D721Med (cell line): ENCODE measurements around the gene EVI5L.
A peak's percentile ranks its signal among the peaks of the same experiment; 100 is the strongest.

ENCODE experiments used
- DNase-seq: peaks from one replicate; pipeline ENCODE4 v3.0.0; 2011; ENCODE audit warnings: low spot score; ENCODE audit not compliant: insufficient read length
- FAIRE-seq: peaks from 2 replicates; lab custom pipeline; 2011; peaks lifted over from hg19 to GRCh38; lab: Jason Lieb, UNC
- CTCF ChIP-seq: IDR thresholded peaks from 2 replicates; pipeline ENCODE4 v1.5.1; 2012; ENCODE audit warnings: mild to moderate bottlenecking, control low read depth; ENCODE audit not compliant: insufficient read depth; ENCODE audit errors: missing control alignments

The EVI5L gene

DNA sequence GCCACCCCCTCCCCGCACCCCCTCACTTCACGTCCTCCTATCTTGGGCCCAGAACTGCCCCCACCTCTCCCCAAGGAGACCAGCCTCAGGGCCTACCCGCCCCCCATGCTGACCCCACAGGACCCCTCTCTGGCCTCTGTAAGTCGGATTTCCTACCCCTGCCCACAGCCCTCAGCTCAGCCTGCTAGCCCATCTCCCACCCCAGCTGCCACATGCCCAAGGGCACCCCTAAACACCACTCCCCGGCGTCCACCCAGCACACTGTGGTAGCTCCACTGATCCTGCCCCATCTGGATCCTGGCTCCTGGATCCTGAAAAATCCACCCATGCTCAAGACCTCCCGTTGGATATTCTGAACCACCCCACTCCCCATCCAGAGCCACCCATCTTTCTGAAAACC, 805 bp downstream of the EVI5L start:
- TF ChIP-seq CTCF, result no peak
- DNase-seq (no peak), FAIRE-seq (no peak)

DNA sequence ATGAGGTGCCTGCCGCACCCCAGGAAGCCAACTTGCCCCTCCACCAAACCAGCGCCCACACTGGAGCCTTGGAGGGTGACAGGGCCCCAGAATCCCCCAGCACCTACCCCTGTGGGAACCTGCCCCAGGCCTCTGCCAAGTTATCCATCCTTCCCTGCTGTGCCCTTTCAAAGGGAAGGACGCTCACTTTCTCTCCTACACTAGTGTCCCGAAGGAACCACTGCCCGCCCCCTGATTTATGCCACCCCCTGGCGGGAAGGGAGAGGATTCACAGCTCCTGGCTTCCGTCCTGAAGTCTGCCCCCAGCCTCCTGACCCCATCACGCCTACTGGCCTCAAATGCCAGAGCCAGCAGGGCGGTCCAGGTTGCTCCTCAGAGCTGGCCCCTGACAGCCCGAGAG, 1.4 kb downstream of the EVI5L start:
- DNase-seq (no peak), FAIRE-seq (no peak)
- peak; percentile 47 for TF ChIP-seq CTCF

DNA sequence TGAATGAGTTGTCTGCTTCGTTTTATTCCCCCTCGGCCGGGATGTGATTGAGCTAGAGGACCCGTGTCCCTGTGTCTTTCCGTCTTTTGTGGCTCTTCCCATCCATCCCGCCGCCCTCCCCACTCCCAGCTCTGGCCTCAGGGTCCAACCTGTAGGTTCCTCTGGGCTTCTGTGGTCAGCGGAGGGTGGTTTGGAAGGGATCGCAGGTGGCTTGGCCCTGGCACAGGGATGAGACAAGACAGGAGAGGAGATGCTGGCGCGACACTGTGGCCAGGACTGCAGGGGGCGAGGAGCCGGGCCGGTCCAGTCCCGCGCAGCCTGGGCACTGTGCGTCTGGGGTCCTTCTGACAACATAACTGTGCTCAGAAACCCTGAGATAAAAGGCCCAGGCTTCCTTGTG, 2.0 kb downstream of the EVI5L start:
- DNase-seq (no peak), FAIRE-seq (no peak)
- no peak for TF ChIP-seq CTCF

DNA sequence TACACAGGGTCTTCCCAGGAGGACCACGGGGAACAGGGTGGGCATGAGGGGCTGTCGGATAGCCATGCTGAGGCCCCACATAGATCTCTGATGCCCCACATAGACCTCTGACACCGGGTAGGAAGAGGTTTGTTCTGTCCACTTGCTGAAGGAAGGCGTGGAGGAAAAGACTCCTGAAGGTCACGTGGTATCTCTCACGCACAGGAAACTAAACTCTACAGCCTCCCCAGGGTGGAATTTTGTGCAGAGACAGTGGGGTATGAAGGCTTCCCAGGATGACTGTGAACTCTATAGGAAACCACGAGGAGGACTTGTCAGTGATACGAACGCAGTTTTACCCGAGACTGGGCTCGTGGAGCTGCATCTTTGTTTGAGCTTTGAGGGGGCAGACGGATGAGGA, 2.8 kb downstream of the EVI5L start:
- no peak for TF ChIP-seq CTCF
- DNase-seq (no peak), FAIRE-seq (no peak)

- FAIRE-seq, result no peak
- DNase-seq, result no peak
- TF ChIP-seq CTCF, result no peak
Measured at GRCh38 chr19:7833225-7834099, 3.4 kb downstream of the EVI5L start.

DNA sequence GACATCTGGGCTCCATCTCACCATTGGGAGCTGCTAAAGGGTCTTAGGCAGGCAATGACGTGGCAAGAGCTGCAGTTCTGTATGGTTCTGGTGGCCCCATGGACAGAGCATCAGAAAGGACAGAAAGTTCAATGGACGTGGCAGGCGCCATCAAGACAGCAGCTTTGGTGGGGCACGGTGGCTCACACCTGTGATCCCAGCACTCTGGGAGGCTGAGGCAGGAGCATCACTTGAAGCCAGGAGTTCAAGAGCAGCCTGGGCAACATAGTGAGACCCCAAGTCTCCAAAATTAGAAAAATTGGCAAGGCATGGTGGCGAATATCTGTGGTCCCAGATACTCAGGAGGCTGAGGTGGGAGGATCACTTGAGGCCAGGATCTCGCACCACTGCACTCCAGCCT, 9.5 kb downstream of the EVI5L start:
- FAIRE-seq, result no peak
- no peak for TF ChIP-seq CTCF
- DNase-seq, result no peak

DNA sequence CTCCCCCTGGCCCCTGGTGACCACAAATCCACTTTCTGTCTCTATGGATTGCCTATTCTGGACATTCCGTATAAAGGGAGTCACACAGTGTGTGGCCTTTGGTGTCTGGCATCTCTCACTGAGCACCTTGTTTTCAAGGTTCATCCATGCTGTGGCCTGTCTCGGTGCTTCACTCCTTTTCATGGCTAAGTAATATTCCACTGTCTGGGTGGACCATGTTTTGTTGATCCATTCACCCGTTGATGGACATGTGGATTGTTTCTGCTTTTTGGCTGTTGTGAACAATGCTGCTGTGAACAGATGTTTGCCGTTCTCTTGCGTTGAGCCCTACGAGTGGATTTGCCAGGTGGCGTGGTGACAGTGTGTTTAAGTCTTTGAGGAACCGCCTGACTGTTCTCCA, 10.6 kb downstream of the EVI5L start:
- DNase-seq (no peak), FAIRE-seq (no peak)
- no peak for TF ChIP-seq CTCF
